Endothelial cell of umbilical vein (primary cell): Measurements from ENCODE around the gene GNB5.

Experiments
- EZH2 ChIP-seq: IDR thresholded peaks from 2 replicates; pipeline ENCODE4 v1.6.1; 2012; ENCODE audit warnings: borderline replicate concordance, low read depth, mild to moderate bottlenecking, moderate library complexity, low read length, inconsistent platforms; ENCODE audit not compliant: severe bottlenecking
- FOS ChIP-seq: IDR thresholded peaks from 2 replicates; pipeline ENCODE4 v1.6.1; 2011; ENCODE audit warnings: mild to moderate bottlenecking, low read length, moderate library complexity, borderline replicate concordance; ENCODE audit not compliant: insufficient read depth
- GATA2 ChIP-seq: IDR thresholded peaks from 2 replicates; pipeline ENCODE4 v1.7.0; 2011; ENCODE audit warnings: low read depth, mild to moderate bottlenecking, moderate library complexity, mixed read lengths, low read length; ENCODE audit not compliant: insufficient read length, insufficient read depth
- POLR2A ChIP-seq: IDR thresholded peaks from 2 replicates; pipeline ENCODE4 v1.6.1; 2012; ENCODE audit warnings: low read depth, mild to moderate bottlenecking, control low read depth, low read length
- POLR2AphosphoS5 ChIP-seq: IDR thresholded peaks from 2 replicates; pipeline ENCODE4 v1.6.1; 2012; ENCODE audit warnings: low read depth, mild to moderate bottlenecking, control low read depth, low read length, moderate library complexity; ENCODE audit not compliant: insufficient read depth
- TF ChIP-seq, protein P1 (sequence below), 2 donors: IDR thresholded peaks; 1 replicate in 1 of 2; 2 replicates in 1 of 2; pipeline ENCODE4 v1.5.1; 2011; ENCODE audit warnings: low read length in 2 of 2, mild to moderate bottlenecking in 2 of 2, moderate library complexity in 2 of 2, control low read depth in 1 of 2, inconsistent platforms in 1 of 2, low read depth in 1 of 2; ENCODE audit not compliant: insufficient read depth in 1 of 2; ENCODE audit errors: extremely low read depth in 1 of 2
- TF ChIP-seq, protein P2 (sequence below): IDR thresholded peaks from 2 replicates; pipeline ENCODE4 v1.6.1; 2011; ENCODE audit not compliant: insufficient read depth, insufficient read length

DNA sequence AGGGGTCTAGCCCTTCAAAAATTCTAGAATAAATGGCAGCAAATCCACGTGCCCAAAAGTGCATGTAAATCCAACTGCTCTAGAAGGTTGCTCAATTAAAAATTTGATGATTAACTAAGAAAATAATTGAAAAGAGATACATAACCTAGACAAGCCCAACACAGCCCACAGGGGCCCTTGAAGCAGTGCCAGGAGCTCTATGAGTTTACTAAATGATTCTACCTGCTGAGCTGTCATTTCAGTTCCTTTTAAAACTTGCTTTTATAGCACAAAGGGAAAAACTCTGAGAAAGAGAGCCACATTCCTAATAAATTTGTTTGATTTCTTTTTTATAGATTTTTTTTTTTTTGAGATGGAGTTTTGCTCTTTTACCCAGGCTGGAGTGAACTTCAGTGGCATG lies 38.9 kb upstream of the GNB5 start:
- TF ChIP-seq POLR2AphosphoS5: no peak
- TF ChIP-seq, protein P1, sequence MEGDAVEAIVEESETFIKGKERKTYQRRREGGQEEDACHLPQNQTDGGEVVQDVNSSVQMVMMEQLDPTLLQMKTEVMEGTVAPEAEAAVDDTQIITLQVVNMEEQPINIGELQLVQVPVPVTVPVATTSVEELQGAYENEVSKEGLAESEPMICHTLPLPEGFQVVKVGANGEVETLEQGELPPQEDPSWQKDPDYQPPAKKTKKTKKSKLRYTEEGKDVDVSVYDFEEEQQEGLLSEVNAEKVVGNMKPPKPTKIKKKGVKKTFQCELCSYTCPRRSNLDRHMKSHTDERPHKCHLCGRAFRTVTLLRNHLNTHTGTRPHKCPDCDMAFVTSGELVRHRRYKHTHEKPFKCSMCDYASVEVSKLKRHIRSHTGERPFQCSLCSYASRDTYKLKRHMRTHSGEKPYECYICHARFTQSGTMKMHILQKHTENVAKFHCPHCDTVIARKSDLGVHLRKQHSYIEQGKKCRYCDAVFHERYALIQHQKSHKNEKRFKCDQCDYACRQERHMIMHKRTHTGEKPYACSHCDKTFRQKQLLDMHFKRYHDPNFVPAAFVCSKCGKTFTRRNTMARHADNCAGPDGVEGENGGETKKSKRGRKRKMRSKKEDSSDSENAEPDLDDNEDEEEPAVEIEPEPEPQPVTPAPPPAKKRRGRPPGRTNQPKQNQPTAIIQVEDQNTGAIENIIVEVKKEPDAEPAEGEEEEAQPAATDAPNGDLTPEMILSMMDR (IDR thresholded peaks at IDR 0.05; ENCODE audit: extremely low read depth in 1 of 2, insufficient read depth in 1 of 2, low read depth in 1 of 2, low read length in 2 of 2): no peak
- no peak for TF ChIP-seq FOS
- TF ChIP-seq EZH2: no peak
- no peak for TF ChIP-seq GATA2
- no peak for TF ChIP-seq POLR2A
- TF ChIP-seq, protein P2, sequence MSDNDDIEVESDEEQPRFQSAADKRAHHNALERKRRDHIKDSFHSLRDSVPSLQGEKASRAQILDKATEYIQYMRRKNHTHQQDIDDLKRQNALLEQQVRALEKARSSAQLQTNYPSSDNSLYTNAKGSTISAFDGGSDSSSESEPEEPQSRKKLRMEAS: no peak
